Measurements from ENCODE around the gene PREP.

The PREP gene

DNA sequence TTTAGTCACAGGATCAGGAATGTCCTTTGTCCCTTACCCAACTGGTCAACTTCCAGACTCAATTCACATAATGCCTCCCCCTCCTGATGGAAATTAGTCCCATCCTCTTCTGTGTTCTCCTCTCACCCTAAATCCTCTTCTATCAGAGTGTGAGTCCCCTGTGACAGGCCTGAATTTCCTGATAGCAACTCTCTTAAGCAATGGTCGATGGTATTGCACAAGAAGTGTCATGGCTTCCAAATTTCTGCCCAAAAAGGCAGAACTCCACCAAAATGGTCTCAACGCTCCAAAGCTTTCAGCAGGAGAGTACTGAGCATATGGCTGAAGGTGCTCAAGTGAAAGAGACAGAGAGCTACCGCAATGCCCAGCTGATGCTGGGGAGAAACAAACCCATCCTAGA is 2.4 kb downstream of the PREP start:
- in situ Hi-C loops (cut with HindIII; ENCODE audit: low sequenced_read_pairs), result loop anchor here (25.0 kb wide), 1 partner anchor 288 kb away; no protein-coding TSS in a partner anchor

DNA sequence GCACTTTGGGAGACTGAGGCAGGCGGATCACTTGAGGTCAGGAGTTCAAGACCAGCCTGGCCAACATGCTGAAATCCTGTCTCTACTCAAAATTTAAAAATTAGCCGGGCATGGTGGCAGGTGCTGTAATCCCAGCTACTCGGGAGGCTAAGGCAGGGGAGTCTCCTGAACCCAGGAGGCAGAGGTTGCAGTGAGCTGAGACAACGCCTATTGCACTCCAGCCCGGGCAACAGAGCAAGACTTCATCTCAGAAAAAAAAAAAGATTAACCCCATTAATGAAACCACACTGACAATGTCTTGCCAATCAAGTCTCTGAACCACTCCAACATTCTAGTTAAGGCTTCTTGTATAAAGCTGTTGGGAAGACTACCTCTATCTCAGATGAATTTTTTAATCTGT is 4.0 kb downstream of the PREP start:
- in situ Hi-C loops (cut with HindIII; ENCODE audit: low sequenced_read_pairs), result no loop called here

DNA sequence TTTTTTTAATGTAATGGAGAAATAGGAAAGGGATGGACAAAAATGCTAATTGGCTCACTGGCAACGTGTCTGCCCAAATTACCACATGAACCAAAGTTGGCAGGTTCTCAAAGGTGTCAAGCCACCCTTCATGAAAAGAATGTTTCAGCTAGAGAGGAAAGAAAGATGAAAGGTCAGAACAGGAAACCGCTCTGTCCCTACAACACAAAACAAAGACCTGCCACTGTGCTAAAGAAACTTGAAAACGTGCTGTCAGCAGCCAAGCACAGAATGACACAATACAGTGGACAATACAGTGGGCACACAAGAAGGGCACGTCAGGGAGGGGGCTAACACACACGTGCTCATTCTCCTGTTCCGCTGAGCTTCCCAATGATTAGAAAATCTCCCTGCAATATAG is 4.9 kb downstream of the PREP start:
- in situ Hi-C loops (cut with HindIII; ENCODE audit: low sequenced_read_pairs), result no loop called here

DNA sequence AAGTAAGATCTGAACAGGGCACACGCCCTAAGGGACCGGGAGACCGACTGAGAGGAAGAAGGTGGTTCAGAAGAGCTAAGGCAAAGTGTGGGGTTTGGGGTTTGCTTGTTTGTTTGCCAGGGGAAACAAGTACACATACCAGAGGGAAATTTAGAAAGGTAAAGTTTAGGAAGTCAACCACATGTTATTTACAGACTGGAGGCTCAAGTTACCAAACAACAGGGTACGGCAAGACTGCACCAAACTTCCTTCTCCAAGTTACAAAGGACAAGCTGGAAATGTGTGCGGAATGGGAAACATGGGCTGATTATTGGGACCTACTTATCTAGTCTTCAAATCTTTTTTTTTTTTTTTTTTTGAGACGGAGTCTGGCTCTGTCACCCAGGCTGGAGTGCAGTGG is 11.2 kb downstream of the PREP start:
- in situ Hi-C loops (cut with HindIII; ENCODE audit: low sequenced_read_pairs), result no loop called here

DNA sequence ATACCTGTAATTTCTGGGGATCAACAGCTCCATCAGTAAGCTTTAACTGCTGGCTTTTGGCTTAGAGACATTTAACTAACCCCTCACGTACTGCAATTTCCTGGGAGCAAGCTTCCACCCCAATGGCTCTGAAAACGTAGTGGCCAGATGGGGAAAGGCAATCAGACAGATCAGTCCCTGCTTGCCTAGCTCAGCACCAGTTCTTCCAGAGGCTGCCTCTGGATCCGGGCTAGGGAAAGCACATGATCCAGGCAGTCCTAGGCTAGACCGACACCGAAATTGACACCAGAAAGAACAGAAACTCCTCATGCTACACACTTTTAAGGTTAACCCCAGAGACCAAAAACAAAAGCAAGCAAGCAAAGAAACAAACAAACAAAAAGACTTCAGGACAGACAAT is 13.3 kb downstream of the PREP start:
- in situ Hi-C loops (cut with HindIII; ENCODE audit: low sequenced_read_pairs), result no loop called here

DNA sequence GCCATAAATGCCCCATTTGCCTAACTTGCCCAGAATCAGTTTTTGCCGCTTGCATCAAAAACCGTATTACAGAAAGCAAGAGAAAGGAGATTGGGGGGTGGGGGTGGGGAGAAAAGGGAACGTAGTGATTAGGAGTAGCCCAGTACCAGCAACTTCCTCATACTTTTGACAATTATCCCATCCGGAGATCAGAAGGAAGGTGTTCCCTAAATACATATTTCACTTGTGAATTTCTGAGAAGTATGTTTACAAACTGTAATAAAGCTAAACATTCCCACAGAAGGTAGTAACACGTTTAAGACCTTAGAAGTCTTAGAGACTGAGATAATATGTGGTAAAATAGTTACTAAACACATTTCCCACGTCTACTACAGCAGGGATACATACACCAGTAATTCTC is 14.5 kb downstream of the PREP start:
- in situ Hi-C loops (cut with HindIII; ENCODE audit: low sequenced_read_pairs), result no loop called here

DNA sequence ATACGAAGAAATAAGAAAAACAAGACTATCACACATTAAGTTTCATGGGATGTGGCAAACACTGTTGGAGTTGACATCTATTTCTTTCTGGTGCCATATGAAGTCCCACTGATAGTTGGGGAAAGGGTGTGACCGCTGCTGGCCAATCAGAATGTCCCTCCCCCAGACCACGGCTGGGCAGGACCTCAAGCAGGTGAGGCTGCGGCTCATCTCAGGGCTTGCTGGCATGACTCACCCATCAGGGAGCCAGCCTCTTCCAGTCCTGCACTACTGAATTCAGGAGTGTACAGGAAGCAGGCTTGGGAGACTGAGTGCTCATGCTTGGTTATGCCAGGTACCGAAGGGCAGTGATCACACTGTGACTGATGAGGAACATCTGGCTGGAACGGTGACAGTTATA is 18.9 kb downstream of the PREP start:
- in situ Hi-C loops (cut with HindIII; ENCODE audit: low sequenced_read_pairs), result no loop called here

DNA sequence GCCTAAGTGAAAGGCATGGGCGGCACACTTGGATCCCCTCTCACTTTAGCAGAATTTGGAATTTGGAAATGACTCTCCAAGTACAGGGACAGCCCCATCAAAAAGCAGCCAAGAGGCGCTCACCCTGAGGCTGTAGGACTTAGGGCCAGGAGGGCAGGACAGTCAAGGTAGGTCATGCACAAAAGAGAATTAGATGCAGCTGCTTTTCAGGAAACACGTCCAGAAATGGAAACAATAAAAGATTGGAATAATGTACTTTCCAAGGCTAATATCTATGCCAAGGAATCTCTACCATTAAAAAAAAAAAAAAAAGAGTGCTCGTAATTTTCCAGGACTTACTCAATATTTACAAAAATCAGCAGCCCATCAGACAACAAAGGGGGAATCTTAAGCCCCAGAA is 19.9 kb downstream of the PREP start:
- in situ Hi-C loops (cut with HindIII; ENCODE audit: low sequenced_read_pairs), result no loop called here

DNA sequence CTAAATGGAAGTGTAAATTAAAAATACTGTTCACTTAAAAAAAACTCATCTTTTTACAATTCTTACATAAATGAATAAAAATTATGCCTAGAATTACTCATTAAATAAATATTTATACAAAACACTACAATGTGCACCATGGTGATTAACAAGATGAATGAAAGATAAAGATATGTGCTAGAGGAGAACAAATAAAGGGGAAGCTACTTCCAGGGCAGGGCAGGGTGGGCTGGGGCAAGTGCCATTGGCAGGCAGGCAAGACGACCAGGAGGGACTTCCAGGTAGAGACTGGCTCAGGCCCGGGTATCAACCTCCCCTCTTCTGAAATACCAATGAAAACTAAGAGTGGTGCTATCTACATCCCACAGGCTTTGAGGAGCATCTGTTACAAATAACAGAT is 20.4 kb downstream of the PREP start:
- in situ Hi-C loops (cut with HindIII; ENCODE audit: low sequenced_read_pairs), result no loop called here

DNA sequence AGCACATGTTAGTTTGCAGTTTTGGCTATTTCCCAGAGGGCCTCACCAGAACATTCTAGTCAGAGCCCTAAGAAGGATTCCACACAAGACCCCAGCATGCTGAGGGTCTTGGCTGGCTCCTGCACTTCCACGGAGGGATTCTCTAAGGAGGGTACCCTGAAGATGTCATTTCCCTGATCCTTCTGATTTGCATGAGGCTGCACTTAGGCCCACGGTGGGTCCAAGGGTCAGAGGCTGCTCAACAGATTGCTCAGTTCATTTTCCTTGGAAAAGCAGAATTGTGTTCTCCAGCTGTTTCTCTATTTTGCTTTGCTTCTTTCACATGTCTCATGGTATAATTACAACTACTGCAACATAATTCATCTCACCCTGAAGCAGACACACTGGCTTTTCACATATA is 22.2 kb downstream of the PREP start:
- in situ Hi-C loops (cut with HindIII; ENCODE audit: low sequenced_read_pairs), result no loop called here

DNA sequence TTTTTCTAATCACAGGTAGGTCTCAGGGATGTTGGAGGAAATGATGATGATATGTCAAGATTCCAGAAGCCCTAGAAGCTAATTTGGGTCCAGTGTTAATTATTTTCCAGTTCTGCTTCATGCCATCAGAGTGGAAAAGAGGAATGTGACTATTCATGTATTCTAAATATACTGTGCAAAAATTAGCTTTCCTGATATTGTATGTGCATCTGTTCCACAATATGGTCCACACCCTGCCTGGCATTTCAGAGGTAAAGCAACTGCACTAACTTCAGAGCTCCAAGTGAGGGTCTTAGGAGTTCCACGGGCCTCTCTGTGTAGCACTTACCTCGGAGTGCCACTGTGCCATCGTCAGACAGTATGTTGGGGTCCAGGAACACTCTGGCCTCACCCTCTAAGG is 27.1 kb downstream of the PREP start:
- in situ Hi-C loops (cut with HindIII; ENCODE audit: low sequenced_read_pairs), result no loop called here

DNA sequence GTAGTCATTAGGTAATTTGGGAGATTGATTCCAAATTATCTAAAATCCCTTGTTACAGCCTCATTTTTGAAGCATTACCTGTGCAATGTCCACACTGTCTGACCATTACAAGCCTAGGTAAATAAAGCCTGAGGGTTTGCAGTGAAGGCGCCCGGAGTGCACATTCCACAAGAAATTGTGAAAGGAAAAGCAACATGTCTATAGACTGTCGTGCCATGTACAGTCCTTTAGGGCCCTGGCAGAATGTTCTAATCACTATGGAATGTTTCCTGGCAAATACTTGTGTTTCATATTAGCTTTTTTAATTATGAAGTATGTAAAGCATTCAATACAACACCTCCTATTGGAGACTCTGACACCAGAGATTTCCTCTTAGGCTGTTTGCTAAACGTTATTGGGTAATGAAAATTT is 28.9 kb downstream of the PREP start:
- in situ Hi-C loops (cut with HindIII; ENCODE audit: low sequenced_read_pairs), result no loop called here

DNA sequence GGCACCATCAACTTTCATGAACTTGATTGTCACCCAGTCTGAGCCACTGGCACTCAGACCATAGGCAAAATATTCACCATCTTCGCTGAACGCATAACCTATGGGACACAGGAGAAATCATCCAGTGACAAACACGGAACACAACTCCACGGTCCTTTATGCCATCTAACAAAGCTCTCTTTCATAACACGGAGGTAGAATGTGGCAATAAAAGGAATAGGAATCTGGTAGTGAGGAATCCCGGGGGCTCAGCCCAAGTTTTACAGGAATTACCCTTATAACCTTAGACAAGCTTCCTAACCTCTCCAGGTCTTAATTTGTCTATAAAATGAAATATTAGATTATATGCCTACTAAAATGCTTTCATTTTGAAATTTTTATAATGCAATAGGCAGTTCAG is 29.4 kb downstream of the PREP start:
- in situ Hi-C loops (cut with HindIII; ENCODE audit: low sequenced_read_pairs), result no loop called here

DNA sequence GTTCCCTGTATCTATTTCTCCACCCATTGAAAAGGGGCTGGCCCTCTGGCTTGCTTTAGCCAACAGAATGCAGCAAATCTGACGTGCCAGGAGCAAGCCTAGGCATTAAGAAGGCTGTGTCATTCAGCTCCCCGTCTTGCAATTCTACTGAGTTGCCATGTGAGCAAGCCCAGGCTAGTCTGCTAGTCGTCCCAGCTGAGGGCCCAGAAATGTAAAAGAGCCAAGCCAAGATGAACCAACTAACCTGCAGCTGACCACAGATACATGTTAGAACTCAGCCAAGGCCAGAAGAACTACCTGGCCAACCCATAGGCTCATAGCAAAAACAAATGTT is 30.1 kb downstream of the PREP start:
- in situ Hi-C loops (cut with HindIII; ENCODE audit: low sequenced_read_pairs), result no loop called here

DNA sequence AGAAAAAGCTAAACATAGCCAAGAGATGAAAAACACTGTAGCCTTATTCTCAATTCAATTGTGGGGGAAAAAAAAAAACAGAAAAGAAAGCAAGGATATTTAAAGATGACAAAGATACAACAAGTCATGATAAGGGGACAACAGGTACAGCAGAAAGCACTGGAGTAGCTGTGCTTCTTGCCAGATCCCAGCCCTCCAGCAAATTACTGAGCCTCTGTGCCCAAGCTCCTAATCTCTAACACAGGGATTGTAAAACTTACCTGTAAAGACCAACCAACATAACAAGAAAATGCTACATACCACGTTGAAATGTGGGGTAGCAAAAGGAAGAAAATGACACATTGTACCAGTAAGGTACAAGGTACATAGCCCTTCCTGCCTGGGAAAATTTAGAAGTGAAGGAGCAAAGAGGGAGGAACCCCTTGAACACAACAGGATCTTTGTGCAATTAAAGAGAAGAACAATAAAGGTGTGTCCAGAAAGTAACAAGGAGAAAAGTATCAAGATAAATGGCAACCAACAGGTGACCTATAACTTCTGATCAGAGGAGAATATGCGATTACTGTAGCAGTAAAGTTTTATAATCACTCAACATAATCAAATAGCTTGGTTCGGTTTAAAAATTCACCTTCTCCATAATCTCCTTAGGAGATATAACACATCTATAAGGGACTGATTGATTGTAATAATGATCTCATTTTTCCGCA is 30.6 kb downstream of the PREP start:
- in situ Hi-C loops (cut with HindIII; ENCODE audit: low sequenced_read_pairs), result no loop called here

DNA sequence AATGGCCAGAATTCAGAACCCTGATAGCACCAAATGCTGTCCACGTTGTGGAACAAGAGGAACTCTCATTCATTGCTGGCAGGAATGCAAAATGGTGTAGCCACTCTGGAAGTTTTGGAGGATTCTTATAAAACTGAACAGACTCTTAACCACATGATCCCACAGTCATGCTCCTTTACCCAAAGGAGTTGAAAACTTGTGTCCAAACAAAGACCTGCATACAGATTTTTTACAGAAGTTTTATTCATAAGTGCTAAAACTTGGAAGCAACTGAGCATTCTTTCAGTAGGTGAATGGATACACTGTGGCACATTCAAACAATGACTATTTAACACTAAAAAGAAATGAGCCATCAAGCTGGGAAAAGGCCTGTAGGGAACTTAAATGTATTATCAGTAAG is 32.5 kb downstream of the PREP start:
- in situ Hi-C loops (cut with HindIII; ENCODE audit: low sequenced_read_pairs), result no loop called here

DNA sequence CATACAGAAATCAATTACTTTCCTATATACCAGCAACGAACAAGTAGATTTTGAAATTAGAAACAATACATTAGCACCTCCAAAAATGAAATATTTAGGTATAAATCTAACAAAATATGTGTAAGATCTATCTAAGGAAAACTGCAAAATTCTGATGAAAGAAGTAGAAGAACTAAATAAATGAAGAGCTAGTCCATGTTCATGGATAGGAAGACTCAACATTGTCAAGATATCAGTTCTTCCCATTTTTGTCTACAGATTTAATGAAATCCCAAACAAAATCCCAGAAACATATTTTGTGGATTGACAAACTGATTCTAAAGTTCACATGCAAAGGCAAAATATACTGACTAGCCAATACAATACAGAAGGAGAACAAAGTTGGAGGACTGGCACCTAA is 33.7 kb downstream of the PREP start:
- in situ Hi-C loops (cut with HindIII; ENCODE audit: low sequenced_read_pairs), result no loop called here

DNA sequence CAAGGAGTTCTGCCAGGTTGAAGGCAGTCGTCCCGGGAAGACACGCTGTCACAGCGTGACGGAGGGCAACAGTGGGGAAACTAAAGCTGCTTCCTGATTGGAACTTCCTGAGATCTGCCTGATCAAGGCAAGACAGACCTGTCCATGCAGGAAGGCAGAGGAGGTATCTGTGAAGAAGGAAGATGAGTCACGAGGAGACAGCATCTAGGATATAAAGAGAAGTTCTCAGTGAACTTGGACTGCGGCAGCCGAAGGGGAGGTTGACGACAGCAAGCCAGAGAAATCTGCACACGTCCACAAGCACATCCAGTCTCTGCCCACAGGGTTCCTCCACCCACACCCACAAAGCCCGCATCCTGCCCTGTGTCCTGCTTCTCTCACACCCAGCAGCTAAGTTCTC is 38.6 kb downstream of the PREP start:
- in situ Hi-C loops (cut with HindIII; ENCODE audit: low sequenced_read_pairs), result no loop called here

DNA sequence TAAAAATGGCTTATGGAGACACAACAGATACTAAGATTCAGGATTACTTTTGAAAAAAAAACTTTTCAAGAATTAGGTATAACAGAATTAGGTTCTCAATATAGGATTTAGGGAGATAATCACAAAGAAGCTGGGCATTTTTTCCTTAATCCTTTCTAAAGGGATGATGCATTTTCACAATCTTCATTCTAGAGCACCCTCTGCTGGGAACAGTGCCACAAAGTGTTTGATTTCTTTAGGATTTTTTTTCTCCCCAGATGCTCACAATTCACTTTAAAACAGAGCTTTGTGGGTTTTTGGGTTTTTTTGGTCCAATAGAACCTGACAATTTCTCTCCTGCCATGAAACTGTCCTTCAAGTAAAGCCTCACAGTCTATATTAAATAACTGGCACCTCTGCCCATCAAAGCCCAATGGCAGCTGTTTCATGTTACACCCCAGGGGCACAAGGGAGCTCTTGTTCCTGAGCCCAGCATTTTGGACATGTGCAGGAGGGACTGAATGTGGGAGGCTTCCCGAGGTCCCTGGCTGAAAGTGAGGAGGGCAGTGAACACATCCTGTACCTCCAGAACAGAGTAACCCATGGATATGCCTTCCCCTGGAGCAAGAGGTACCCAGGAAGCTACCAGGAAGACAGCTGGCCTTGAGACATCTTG is 39.7 kb downstream of the PREP start:
- in situ Hi-C loops (cut with HindIII; ENCODE audit: low sequenced_read_pairs), result no loop called here

DNA sequence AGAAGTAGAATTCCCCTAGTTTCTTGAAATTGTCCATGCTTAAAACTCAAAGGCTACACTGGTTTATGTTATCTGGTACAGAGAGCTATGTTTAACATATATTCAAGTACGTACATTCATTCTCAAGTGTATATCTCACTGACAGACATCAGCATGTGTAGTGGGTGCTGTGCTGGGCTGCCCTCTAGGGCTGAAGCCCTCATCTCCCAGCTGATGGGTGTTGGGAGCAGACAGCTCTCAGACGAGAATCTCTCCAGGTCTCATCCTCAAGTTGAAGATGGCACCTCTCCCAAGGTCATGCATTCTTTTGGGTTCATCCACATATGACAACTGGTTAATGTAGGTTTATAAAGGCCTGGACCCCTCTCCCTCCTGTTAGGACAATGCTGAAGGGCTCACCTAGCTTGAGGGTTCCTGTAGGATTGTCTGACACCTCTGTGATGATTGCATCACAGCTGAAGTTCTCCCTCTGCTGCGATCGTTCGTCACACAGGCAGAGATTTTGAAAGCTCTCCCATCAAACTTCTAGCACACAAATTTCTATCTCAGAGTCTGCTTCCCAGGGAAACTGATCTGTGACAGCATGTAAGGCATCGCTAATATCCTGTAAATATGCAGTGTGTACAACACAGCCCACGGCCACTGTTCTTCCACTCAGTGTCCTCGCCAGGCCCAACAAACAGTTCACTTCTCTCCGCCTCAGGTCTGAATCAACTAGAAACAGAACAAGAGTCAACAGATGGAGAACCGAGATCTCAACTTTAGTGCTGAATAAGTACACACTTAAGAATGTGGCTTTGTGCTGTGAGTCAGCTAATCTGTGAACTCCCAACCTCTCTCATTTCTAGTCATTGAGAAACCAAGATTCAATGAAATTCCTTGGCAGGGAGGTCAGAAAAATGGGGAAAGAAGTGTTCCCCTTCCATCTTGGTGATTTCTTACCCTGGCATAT is 43.2 kb downstream of the PREP start:
- in situ Hi-C loops (cut with HindIII; ENCODE audit: low sequenced_read_pairs), result no loop called here

DNA sequence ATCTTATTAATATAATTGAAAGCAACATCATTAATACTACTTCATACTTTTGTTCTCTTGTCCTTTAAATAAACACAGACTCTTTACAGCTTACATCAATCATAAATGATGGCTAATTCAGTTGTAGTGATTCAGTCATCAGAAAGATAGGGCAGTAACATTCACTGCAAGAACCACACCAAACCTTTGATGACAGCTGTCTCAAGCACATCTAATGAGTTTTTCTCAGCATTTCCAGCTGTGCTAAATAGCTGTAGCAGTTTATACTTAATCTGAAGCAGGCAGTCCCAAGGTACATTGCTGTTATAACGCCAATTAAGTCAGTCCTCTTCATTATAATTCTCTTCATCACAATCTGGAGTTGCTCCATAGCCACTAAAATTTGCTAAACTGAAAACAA is 45.7 kb downstream of the PREP start:
- in situ Hi-C loops (cut with HindIII; ENCODE audit: low sequenced_read_pairs), result no loop called here

DNA sequence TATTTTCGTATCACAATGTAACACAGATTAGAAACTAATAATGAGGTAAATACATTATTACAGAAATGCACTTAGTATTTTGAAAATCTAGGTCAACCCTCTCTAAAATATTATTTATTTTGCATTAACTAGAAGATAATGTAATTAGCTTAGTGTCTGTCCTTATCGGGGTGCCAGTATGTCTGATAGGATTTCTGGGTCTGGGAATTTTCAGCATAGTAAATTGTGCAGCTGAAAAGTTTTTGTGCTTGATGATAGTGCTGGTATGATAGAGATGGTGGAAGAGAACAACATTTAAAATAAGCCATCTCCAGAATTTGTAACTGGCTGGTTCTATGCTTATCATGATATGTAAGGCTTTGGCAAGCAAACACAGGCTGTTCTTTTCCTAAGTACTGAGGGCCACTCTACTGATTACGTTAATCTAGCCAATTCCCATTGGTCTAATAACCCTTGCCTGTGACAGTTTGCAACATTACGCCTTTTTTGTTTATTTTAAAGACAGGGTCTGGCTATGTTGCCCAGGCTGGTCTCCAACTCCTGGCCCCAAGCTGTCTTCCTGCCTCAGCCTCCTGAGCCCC is 50.8 kb downstream of the PREP start:
- in situ Hi-C loops (cut with HindIII; ENCODE audit: low sequenced_read_pairs), result no loop called here
